ENCODE data around the gene PPARA.
A peak's percentile ranks its signal among the peaks of the same experiment; 100 is the strongest.

Gene PPARA

DNA sequence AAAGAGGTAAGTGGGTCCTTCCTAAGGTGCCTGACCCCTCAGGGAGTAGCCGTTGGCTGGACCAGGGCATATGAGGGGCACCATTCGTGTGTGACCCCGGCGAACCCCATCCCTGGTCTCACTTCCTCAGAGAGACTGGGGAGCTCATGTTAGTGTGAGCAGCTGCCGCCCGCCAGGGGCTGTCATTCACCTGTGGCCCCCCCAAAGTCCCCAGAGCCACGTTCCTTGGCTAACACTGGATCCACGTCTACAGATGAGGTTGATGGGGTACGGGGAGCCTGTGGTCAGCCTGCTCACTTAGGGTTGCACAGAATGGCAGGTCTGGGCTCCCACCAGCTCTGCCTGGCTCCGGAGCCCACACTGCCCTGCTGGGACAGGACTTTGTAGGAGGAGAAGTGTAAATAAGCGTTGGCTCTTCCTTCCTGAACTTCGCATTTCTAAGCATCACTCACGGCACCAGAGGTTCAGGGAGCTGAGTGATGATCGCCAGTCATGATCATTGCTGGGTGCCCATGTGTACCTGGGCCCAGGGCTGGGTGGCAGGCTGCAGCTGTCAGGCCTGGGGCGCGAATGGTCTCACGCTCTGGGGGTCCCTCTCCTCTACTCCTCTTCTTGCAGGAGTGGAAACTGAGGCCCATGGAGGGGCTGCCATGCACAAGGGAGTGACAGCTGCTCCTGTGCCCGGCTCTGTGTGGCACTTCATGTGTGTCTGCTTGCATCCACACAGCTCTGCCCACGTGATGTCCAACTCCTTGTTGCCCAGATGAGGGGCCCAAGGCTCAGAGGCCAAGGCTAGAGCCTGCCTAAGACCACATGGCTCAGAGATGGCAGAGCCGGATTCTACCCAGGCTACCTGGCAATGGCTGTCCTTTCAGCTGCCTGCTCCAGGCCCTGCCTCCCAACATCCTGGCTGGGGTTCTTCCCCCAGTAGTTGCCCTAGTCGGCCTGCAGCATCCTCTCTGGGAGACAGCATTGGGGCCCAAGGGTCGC is 128.6 kb downstream of the PPARA start:
- no peak for DNase-seq

DNA sequence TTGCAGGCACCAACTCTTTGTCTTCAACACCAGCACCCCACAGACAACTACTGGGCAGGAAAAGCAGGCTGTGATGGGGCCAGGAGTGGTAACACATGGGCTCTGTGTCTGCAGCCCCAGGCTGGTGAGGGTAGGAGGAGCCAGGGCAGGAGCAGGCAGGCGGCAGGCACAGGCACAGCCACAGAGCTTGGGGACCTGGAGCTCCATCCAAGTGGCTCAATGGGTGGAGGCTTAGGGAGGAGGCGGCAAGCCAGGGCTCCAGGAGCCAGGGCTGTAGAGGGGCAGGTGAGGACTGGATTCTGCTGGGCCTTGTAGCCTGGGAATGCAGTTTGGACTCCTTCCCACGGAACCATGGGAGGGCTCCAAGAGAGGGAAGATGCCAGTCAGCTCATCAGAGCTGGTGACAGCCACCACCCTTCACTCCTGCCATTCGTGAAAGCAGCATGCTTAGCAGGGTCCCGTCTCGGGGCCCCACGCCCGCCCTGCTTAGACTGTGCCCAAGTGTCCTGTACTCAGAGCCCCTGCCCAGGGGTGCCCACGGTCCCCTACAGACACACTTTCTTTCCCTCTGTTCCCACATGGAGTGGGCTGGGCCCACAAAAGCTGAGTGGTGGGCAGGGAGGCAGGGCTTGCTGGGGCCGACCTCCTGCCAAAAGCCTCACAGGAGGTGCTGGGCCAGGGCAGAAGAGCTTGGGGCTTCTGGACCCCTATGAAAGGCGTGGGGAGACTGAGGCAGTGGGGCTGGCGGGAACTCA is 129.9 kb downstream of the PPARA start:
- DNase-seq = no peak

DNA sequence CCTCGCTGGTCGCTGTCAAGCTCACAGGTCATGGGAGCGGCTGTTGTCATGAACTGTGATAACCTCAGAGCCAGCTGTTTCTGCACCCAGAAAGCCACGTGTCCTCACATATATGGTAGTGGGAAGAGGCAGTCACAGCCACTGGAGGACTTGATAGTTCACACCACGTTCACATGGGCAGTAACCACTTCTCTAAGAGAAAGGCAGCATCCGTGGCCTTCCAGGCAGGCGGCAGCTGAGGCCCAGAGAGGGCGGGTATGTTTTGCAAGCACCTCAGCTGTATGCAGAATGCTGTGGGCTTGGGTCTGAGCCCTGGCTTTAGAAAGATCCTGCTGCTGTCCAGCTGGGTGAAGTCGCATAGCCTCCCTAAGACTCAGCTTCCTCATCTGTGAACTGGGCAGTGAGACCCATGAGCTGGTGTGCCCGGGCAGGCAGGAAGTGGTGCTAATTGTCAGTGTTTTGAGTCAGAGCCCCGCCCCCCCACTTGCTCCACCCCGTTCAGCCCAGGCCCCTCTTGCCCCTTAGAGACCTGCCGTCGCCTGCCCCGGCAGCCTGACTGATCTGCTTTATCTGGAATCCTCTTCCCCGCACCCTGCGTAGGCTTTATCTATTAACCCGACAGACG is 130.8 kb downstream of the PPARA start:
- DNase-seq = peak; percentile 14 to 60

DNA sequence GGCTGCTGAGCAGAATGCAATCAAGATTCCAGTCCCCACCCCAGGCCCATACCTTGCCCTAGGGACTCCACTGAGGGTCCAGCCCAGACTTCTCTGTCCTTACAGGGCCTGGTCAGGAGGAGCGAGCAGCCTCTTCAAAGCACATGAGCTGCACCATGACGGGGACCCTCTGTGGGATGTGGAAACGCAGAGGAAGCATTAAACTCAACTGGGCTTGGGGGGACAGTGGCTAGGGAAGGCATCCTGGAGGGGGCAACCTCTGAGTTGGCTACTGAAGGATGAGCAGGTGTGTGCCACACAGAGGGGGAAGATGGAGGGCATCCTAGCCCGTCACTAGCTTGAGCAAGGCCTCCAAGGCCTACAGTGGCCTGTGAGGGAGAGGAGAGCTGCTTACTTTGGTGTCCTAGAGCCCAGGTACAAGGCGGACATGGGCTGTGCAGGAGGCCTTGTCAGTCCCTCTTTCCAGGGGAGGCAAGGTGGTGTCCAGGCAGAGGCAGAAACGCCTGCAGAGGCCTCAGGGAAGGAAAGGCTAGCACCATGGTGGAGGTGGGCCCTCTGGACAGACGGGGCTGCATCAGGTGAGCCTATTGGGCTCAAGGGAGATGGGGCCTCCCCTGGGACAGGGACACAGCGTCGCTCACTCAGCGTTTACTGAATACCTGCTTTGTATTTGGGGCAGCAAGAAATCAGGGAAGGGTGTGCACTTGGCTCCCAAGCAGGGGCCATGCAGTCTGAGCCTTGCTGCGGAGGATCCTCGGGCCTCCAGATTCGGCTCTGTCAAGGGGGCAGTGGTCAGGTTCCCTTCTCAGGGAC is 131.7 kb downstream of the PPARA start:
- no peak for DNase-seq

DNA sequence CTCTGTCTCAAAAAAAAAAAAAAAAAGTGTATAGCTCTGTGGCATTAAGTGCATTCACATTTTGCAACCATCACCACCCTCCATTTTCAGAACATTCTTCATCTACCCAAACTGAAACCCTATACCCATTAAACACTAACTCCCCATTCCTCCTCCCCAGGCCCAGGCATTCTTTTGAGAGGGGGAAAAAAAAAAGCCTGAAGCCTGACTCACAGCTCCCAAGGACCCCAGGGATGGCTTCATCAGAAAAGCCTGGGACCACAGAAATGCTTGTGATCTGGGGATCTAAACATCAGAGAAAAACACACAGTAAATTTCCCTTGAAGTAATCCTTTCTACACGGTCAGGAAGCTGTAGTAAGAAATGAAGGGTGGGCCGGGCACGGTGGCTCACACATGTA is 135.7 kb downstream of the PPARA start:
- DNase-seq = no peak

DNA sequence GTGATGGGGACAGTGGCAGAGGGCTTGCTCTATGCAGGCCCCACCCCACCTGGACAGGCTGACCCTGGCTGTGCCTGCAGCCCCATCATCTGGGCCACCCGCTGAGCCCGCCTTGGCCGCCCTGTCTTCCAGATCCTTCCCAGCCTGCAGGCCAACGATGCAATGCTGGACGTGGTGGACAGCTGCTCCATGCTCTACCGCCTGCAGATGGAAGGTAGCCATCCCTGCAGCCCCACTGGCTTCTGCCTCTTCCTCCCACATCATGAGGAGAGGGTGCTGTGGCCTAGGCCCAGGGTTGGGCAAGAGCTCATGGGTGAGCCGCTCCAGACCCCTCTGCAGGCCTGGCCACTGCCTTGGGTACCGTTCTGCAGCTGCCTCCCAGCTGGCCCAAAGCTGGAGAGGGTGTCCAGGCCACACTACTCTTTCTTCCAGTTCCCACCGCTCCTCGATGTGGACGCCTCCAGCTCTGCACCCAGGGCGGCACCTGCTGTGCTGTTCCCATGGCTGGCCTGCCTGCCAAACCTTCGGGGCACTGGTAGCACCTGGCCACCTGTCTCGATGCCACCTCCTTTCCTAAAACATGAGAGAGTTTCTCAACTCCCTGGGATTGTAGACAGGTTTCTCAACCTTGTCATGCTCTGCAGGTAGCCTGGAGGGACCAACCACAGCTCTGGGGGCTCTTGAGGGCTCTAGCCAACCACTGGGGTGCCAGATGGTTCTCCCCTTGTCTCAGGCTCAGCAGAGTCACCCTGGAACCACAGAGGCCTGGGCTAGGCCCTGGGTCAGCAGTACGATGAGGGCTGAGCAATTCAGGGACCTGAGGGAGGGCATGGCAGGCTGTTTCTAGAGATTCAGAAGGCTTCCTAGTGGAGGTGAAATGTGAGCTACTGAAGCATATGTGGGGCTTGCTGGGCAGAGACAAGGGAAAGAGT is 136.9 kb downstream of the PPARA start:
- DNase-seq = no peak

DNA sequence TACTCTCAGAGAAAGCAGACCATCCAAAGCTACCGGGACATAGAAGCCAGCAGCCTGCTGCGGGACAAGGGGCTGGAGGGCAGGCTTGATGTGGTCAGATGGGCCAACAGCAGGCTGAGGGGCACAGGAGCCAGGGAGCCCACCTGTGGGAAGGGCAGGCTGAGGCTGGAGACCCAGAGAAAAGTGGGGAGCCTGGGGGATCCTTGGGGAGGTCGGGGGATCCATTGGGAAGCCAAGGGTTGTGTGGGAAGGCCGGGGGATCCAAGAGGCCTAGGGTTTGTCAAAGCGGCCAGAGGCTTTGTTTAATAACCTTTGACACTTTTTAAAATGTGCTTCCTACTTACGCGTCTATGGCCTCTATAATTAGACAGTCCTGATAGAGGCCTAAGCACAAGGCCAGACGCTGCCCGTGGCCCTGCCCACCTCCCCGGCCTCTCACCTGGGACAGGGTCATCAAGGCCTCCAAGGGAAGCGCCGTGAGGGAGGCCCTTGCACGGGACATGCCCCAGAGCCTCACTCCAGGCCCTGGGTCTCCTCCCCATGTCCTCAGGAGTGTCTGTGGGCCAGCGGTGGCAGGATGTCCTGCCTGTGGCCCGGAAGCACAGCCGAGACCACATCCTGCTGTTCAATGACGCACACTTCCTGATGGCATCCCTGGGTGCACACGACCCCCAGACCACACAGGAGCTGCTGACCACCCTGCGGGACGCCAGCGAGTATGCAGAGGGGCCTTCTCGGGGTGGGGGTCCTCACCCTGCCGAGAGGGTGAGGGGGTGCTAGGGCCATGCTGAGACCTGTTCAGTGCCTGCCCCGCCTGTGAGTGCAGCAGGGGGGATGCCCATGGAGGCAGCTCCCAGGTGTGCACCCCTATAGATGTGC is 137.8 kb downstream of the PPARA start:
- no peak for DNase-seq

DNA sequence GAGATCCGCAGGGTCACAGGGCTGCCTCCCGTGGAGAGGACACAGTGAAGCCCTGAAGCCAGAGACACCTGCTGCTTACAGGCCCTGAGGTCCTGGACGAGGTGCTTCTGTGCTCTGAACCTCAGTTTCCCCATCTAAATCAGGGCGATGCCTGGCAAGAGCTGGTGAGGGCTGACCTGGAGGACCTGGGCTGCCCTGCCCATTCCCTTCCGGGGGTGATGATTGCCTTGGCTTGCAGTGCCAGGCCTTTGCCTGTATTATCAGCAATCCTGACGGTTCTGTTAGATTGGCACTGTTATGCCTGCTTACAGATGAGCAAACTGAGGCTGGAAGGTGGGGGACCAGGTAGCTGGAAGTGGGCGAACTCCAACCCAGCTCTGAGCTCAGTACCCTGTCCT is 138.5 kb downstream of the PPARA start:
- no peak for DNase-seq

DNA sequence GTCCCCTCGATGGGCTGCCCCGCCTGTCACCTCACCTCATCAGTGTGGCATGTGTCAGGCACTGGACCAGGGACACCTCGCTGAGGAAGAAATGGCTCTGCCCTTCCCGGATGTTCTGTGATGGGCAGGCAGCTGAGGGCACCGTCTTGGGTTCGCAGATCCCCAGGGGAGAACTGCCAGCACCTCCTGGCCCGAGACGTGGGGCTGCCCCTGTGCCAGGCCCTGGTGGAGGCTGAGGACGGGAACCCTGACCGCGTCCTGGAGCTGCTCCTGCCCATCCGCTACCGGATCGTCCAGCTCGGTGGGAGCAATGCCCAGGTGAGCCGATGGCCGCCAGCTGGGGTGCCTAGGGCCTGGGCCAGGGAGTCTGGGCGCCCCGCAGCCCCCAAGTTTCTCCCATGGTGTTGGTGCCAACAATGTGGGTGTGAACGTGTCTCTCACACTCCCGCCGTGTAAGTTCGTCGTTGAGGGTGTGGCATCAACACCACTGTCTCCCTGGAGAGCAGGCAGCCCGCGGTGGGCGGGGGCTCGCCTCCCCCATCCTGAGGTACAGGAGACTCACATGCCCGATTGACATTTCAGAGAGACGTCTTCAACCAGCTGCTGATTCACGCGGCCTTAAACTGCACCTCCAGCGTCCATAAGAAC is 139.0 kb downstream of the PPARA start:
- DNase-seq = no peak

DNA sequence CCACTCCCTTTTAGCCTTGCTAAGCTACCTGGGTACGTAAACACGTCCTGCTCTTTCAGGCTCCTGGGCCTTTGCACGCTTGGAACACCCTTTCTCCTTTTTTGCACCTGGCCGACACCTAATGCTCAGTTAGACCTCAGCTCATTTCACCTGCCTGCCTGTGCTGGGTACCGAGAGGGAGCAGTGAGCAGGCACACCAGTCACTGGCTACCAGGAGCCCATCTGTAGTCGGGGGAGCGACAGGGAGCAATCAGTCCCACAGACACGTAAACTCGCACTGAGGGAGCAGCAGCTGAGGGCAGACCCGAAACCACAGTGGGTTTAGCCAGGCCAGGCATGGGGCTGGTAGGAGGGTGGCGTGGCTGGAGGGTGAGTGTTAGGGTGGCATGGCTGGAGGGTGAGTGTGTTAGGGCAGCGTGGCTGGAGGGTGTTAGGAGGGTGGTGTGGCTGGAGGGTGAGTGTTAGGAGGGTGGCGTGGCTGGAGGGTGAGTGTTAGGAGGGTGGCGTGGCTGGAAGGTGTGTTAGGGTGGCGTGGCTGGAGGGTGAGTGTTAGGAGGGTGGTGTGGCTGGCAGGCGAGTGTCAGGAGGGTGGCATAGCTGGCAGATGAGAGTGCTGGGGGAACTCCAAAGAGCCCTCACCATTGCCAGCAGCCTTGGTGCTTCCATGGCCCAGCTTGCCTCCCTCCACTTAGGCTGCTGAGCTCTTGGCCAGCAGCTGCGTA is 140.0 kb downstream of the PPARA start:
- DNase-seq = no peak

DNA sequence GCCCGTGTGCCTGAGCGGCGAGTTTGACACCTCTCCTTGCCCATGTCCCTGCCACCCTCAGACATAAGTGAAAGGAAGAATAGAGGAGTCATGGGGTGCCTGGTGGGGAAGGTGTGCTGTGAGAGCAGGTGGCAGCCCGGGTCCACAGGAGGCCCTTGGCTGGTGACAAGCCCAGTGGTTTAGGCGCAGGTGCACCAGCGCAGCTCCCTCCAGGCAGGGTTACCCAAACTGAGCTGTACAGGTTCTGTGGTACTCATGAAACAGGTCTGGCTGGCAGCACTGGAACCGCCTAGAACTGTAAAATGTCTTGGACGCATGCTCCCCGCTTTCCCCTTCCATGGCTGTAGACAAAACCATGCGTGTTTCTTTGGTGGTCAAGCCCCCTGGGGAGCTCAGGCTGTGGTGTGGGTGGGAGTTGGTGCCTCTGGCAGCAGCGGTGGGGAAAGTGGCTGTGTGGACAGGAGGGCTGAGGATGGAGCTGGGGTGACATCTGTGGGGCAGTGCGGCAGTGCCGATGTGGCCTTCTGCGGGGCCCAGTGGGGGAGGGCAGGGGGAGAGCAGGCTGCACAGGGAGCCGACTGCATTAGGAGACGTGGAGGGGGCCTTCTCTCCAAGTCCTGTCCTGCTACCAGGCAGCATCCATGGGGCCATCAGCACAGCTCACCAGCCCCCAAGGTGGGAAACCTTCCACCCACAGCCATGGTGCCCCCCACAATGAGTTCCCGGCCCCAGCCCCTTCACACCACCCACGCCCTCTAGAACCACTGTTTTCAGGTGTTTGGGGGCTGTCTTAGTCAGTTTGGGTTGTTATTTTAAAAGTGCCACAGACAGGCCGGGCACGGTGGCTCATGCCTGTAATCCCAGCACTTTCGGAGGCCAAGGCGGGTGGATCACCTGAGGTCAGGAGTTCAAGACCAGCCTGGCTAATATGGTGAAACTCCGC is 140.8 kb downstream of the PPARA start:
- DNase-seq = no peak

DNA sequence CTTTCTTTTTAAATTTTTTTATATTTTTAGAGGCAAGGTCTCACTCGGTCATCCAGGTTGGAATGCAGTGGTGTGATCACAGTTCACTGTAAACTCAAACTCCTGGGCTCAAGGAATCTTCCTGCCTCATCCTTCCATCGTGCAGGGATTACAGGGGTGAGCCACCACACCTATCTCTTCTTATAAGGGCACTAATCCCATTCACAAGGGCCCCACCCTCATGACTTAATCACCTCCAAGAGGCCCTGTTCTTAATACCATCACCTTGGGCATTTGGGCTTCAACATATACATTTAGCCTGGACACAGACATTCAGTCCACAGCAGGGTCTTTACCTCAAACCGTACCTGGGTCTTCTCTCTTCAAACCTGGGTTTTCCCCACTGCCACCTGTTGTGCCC is 141.8 kb downstream of the PPARA start:
- DNase-seq = no peak

DNA sequence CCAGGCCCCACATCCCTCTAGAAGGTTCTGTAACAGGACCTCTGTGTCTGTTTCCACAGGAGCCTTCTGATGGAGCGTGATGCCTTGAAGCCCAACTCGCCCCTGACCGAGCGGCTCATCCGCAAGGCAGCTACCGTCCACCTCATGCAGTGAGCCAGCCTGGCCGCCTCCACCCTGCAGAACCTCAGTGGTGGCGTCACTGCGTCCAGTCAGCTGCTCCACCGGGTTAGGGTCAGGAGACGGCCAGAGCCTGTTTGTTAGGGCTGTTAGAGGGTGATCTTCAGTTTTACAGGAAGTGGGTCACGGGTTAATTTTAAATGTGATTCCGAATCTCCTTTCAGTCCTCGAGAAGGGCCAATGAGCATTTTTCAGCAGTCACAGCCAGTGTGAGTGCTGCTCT is 142.4 kb downstream of the PPARA start:
- DNase-seq = no peak
